GM19043 (cell line): ENCODE results near the gene MORC2.

Experiments used
- ATAC-seq: cut with Tn5 transposase; IDR thresholded peaks from one replicate; pipeline ENCODE4 v1.9.1; 2021; ENCODE audit warnings: low read depth; ENCODE audit not compliant: unreplicated experiment

MORC2 gene

GRCh38 chr22:30922151-30922611 is 46.4 kb downstream of the MORC2 start:
- no peak for ATAC-seq

GRCh38 chr22:30921108-30921507 is 47.5 kb downstream of the MORC2 start:
- ATAC-seq, result no peak

GRCh38 chr22:30920407-30920806 is 48.2 kb downstream of the MORC2 start:
- ATAC-seq, result no peak

GRCh38 chr22:30919973-30920372 is 48.6 kb downstream of the MORC2 start:
- ATAC-seq, result no peak

GRCh38 chr22:30918761-30919160 is 49.8 kb downstream of the MORC2 start:
- no peak for ATAC-seq

- no peak for ATAC-seq
Measured at GRCh38 chr22:30910358-30910757, 58.2 kb downstream of the MORC2 start.

- ATAC-seq, result no peak
Measured at GRCh38 chr22:30909306-30909705, 59.3 kb downstream of the MORC2 start.

GRCh38 chr22:30908051-30908461 is 60.5 kb downstream of the MORC2 start:
- no peak for ATAC-seq

- ATAC-seq, result no peak
Measured at GRCh38 chr22:30906946-30907345, 61.6 kb downstream of the MORC2 start.

GRCh38 chr22:30906411-30906810 is 62.2 kb downstream of the MORC2 start:
- no peak for ATAC-seq

- no peak for ATAC-seq
Measured at GRCh38 chr22:30905696-30906341, 62.8 kb downstream of the MORC2 start.

- no peak for ATAC-seq
Measured at GRCh38 chr22:30903876-30904460, 64.6 kb downstream of the MORC2 start.

- ATAC-seq, result no peak
Measured at GRCh38 chr22:30902496-30903357, 65.8 kb downstream of the MORC2 start.

- no peak for ATAC-seq
Measured at GRCh38 chr22:30894371-30894740, 74.2 kb downstream of the MORC2 start.

- no peak for ATAC-seq
Measured at GRCh38 chr22:30893434-30894370, 74.9 kb downstream of the MORC2 start.

GRCh38 chr22:30892731-30893221 is 75.8 kb downstream of the MORC2 start:
- ATAC-seq, result no peak

- no peak for ATAC-seq
Measured at GRCh38 chr22:30892286-30892685, 76.3 kb downstream of the MORC2 start.

GRCh38 chr22:30891781-30892180 is 76.8 kb downstream of the MORC2 start:
- ATAC-seq, result no peak

- ATAC-seq, result no peak
Measured at GRCh38 chr22:30891443-30891755, 77.2 kb downstream of the MORC2 start.

GRCh38 chr22:30890686-30891442 is 77.7 kb downstream of the MORC2 start:
- ATAC-seq, result no peak
